H1 (cell line): ENCODE measurements around the gene SLC4A1. TPM values are rescaled to one million over a fixed set of nuclear protein-coding genes. Genes with fewer than 3 reads are reported as not detected.

Experiments
- BCL11A ChIP-seq, 2 experiments: IDR thresholded peaks; one replicate each; pipeline ENCODE4 v1.6.1; 2011; ENCODE audit warnings: low read depth in 2 of 2, low read length in 2 of 2, mild to moderate bottlenecking in 2 of 2
- BRCA1 ChIP-seq: IDR thresholded peaks from 2 replicates; pipeline ENCODE4 v1.6.1; 2012; ENCODE audit warnings: low read depth, low read length, improper control_type of control experiment
- CEBPB ChIP-seq: IDR thresholded peaks from 2 replicates; pipeline ENCODE4 v1.6.1; 2012; ENCODE audit warnings: low read depth, low read length
- EP300 ChIP-seq, 2 experiments: IDR thresholded peaks; 1 replicate in 1 of 2; 2 replicates in 1 of 2; pipeline ENCODE4 v1.6.1; 2011 to 2012; ENCODE audit warnings: low read depth in 2 of 2, low read length in 2 of 2, mild to moderate bottlenecking in 2 of 2, borderline replicate concordance in 1 of 2, inconsistent platforms in 1 of 2, moderate library complexity in 1 of 2
- HDAC2 ChIP-seq, 2 experiments: fragments of 300-600 bp in 1 of 2; sonication (generic) in 1 of 2; IDR thresholded peaks; 2 replicates each; pipeline ENCODE4 v1.6.1; 2011 to 2012; ENCODE audit warnings: low read depth in 2 of 2, low read length in 2 of 2, mild to moderate bottlenecking in 2 of 2, moderate library complexity in 2 of 2, borderline replicate concordance in 1 of 2, inconsistent platforms in 1 of 2
- HDAC6 ChIP-seq: IDR thresholded peaks from one replicate; pipeline ENCODE4 v1.7.1; 2012; ENCODE audit warnings: low read depth, mild to moderate bottlenecking, inconsistent platforms, low read length, moderate library complexity
- JUN ChIP-seq: IDR thresholded peaks from 2 replicates; pipeline ENCODE4 v1.6.1; 2011; ENCODE audit warnings: low read depth, mild to moderate bottlenecking, improper control_type of control experiment, low read length
- JUND ChIP-seq: IDR thresholded peaks from 2 replicates; pipeline ENCODE4 v1.6.1; 2011; ENCODE audit warnings: mild to moderate bottlenecking, improper control_type of control experiment, low read length
- MAFK ChIP-seq: IDR thresholded peaks from 2 replicates; pipeline ENCODE4 v1.6.1; 2012; ENCODE audit warnings: low read depth, mild to moderate bottlenecking, improper control_type of control experiment, low read length
- RBBP5 ChIP-seq: IDR thresholded peaks from 2 replicates; pipeline ENCODE4 v1.7.1; 2012; ENCODE audit warnings: low read depth, mild to moderate bottlenecking, inconsistent platforms, low read length, moderate library complexity, borderline replicate concordance
- RFX5 ChIP-seq: IDR thresholded peaks from 2 replicates; pipeline ENCODE4 v1.6.1; 2011; ENCODE audit warnings: low read depth, low read length, improper control_type of control experiment, borderline replicate concordance
- SIN3A ChIP-seq, 2 experiments: IDR thresholded peaks in 1 of 2; conservative IDR thresholded peaks in 1 of 2; 2 replicates each; pipeline ENCODE4 v1.6.1; 2011 to 2012; ENCODE audit warnings: low read length in 2 of 2, improper control_type of control experiment in 1 of 2, low read depth in 1 of 2, mild to moderate bottlenecking in 1 of 2
- SIX5 ChIP-seq: IDR thresholded peaks from 2 replicates; pipeline ENCODE4 v1.6.1; 2011; ENCODE audit warnings: mild to moderate bottlenecking, low read depth, low read length
- SP1 ChIP-seq: IDR thresholded peaks from 2 replicates; pipeline ENCODE4 v1.6.1; 2011; ENCODE audit warnings: low read depth, low read length
- SP4 ChIP-seq: IDR thresholded peaks from 2 replicates; pipeline ENCODE4 v1.6.1; 2012; ENCODE audit warnings: low read length, inconsistent platforms
- SUZ12 ChIP-seq: fragments of 200-600 bp; sonication (generic); IDR thresholded peaks from 2 replicates; pipeline ENCODE4 v1.6.1; 2012; ENCODE audit warnings: mild to moderate bottlenecking, inconsistent platforms, low read length, moderate library complexity, mixed read lengths
- TBP ChIP-seq: IDR thresholded peaks from 2 replicates; pipeline ENCODE4 v1.6.1; 2011; ENCODE audit warnings: low read depth, low read length, improper control_type of control experiment
- YY1 ChIP-seq: IDR thresholded peaks from 2 replicates; pipeline ENCODE4 v1.6.1; 2011; ENCODE audit warnings: low read depth, mild to moderate bottlenecking, low read length
- polyA plus RNA-seq, 7 experiments: library from polyadenylated mRNA; depleted of rRNA in 3 of 7; stranded (reverse) in 5 of 7; unstranded in 2 of 7; fragments of >200 nt in 5 of 7; fragments of 200-250 nt in 2 of 7; gene quantifications; 1 replicate in 5 of 7; 2 replicates in 1 of 7; 4 replicates in 1 of 7; pipeline versions ENCODE4 v1.2.1 to v1.2.3, GENCODE V29; 2011 to 2013; ENCODE audit warnings: missing spikeins in 2 of 7, mixed read lengths in 2 of 7
- total RNA-seq: library from RNA; stranded (reverse); fragmentation: NEBNext Ultra II Directional; extraction: Animal tissue kit (Norgen Biotek cat#: 25700); gene quantifications from 2 replicates; pipeline ENCODE4 v1.2.1, GENCODE V29; 2021
- TF ChIP-seq, protein P1 (sequence below), 3 experiments: IDR thresholded peaks; 1 replicate in 2 of 3; 2 replicates in 1 of 3; pipeline versions ENCODE4 v1.5.1 to v1.6.1; 2011; ENCODE audit warnings: low read length in 3 of 3, mild to moderate bottlenecking in 3 of 3, inconsistent platforms in 2 of 3, low read depth in 1 of 3, moderate library complexity in 1 of 3; ENCODE audit not compliant: insufficient read depth in 1 of 3; ENCODE audit errors: control extremely low read depth in 1 of 3
- TF ChIP-seq, protein P2 (sequence below): IDR thresholded peaks from 2 replicates; pipeline ENCODE4 v1.6.1; 2012; ENCODE audit warnings: low read length, inconsistent platforms

Gene SLC4A1
- total and polyA plus RNA-seq, 2 of the 8 experiments (the other 6 are each of a cell fraction or from before 2014, with no cell fraction given): 0.08 TPM; not detected in 1

GRCh38 chr17:44218344-44219107, 49.4 kb downstream of the SLC4A1 start (continued):
- TF ChIP-seq, protein P1, sequence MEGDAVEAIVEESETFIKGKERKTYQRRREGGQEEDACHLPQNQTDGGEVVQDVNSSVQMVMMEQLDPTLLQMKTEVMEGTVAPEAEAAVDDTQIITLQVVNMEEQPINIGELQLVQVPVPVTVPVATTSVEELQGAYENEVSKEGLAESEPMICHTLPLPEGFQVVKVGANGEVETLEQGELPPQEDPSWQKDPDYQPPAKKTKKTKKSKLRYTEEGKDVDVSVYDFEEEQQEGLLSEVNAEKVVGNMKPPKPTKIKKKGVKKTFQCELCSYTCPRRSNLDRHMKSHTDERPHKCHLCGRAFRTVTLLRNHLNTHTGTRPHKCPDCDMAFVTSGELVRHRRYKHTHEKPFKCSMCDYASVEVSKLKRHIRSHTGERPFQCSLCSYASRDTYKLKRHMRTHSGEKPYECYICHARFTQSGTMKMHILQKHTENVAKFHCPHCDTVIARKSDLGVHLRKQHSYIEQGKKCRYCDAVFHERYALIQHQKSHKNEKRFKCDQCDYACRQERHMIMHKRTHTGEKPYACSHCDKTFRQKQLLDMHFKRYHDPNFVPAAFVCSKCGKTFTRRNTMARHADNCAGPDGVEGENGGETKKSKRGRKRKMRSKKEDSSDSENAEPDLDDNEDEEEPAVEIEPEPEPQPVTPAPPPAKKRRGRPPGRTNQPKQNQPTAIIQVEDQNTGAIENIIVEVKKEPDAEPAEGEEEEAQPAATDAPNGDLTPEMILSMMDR (IDR thresholded peaks at IDR 0.05; ENCODE audit: control extremely low read depth in 1 of 3, insufficient read depth in 1 of 3, low read depth in 1 of 3, low read length in 3 of 3): peak; percentile 18 to 62 (median 57)
- TF ChIP-seq JUN (no peak), RFX5 (no peak), TBP (no peak), BRCA1 (no peak), SP4 (no peak), CEBPB (no peak), JUND (no peak), SP1 (no peak), SUZ12 (no peak), EP300 (IDR thresholded peaks at IDR 0.05; ENCODE audit: borderline replicate concordance in 1 of 2, low read depth in 2 of 2, low read length in 2 of 2) (0 out of 3 replicates have a peak, but pooled peaks of 1 of the 2 experiments have one; percentile 19), YY1 (no peak), SIX5 (no peak), HDAC2 (IDR thresholded peaks at IDR 0.05; ENCODE audit: borderline replicate concordance in 1 of 2, low read depth in 2 of 2, low read length in 2 of 2) (no peak), RBBP5 (no peak), MAFK (no peak), SIN3A (conservative IDR thresholded peaks at IDR 0.05 in 1 of 2, IDR thresholded peaks at IDR 0.05 in 1 of 2; ENCODE audit: low read depth in 1 of 2, low read length in 2 of 2) (0 out of 4 replicates have a peak, but pooled peaks of 1 of the 2 experiments have one; percentile 51), HDAC6 (no peak), BCL11A (IDR thresholded peaks at IDR 0.05; ENCODE audit: low read depth in 2 of 2, low read length in 2 of 2) (no peak)
- TF ChIP-seq, protein P2, sequence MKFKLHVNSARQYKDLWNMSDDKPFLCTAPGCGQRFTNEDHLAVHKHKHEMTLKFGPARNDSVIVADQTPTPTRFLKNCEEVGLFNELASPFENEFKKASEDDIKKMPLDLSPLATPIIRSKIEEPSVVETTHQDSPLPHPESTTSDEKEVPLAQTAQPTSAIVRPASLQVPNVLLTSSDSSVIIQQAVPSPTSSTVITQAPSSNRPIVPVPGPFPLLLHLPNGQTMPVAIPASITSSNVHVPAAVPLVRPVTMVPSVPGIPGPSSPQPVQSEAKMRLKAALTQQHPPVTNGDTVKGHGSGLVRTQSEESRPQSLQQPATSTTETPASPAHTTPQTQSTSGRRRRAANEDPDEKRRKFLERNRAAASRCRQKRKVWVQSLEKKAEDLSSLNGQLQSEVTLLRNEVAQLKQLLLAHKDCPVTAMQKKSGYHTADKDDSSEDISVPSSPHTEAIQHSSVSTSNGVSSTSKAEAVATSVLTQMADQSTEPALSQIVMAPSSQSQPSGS: no peak
